NCI-H82 treated with DMSO at 0.1 percent for 48 hours (cell line): Measurements from ENCODE around the gene HK1.
A peak's percentile ranks its signal among the peaks of the same experiment; 100 is the strongest.
"Not testable (repeated sequence)": the region's sequence is repeated elsewhere in the genome, so short reads cannot be mapped to it uniquely, and the experiment has no call there.

Experiments
- DNase-seq: peaks from one replicate; lab custom pipeline; 2025; ENCODE audit not compliant: unreplicated experiment; lab: John Stamatoyannopoulos, UW

Gene HK1

DNA sequence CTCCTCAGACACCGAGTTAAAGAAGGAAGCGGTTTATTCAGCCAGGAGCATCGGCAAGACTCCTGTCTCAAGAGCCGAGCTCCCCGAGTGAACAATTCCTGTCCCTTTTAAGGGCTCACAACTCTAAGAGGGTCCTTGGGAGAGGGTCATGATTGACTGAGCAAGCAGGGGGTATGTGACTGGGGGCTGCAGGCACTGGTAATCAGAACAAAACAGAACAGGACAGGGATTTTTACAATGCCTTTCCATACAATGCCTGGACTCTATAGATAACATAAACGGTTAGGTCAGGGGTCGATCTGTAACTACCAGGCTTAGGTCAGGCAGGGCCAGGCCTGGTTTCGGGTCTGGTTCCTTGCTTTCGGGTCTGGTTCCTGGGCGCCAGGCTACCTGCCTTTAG lies 30.0 kb downstream of the HK1 start:
- DNase-seq, result not testable (repeated sequence)

DNA sequence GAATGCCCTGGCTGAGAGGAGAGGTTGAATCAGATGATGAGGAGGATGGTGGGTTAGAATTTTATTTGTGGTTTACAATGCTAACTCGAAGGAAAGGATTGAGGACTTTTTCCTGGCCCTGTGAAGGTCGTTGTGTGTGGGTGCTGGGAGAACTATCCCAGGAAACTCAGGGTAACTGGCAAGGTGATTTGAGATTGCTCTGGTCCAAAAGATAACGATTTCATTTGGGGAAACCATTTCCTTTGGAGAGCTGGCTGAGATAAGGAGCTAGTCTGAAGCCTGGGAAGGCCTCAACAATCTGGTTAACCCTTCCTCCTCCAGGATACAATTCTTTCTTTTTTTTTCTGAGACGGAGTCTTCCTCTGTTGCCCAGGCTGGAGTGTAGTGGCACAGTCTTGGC lies 33.0 kb downstream of the HK1 start:
- no peak for DNase-seq

DNA sequence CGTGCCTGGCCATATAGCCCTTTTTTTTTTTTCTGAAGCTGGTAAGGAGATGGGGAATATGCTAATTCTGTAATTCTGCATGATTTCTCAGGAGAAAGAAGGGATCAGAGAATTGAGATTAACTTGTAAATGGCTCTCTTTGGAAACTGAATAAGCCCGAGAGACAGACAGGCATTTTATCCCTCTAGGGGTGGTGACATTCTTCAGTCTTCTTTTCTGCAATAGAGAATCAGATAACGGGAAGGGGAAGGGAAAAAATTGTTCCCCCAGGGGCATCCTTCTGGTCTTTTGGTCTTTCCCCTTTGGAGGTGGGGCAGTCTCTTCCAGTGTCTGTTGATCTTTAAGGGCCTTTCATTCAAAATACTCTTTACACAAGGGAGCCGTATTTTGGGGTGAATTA lies 34.2 kb downstream of the HK1 start:
- no peak for DNase-seq

DNA sequence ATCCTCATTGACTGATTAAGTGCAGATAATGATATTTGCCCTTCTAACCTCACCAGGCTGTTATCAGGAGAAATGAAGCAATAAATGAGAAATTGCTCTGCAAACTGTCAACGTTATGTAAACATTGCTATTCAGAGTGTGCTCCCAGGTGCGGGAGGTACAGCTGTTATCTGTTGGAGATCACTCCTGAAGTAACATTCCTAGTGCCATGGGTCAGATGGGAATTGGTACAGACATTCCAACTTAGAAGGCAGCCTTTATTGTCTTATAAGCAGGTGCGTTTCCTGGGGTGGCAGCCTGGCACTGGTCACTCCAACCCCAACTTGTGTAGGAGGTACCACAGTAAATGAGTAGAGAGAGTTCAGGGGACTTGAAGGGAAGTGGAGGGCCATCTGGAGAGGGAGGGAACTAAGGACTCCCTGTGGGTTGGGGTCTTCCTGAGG lies 36.8 kb downstream of the HK1 start:
- DNase-seq, result no peak

DNA sequence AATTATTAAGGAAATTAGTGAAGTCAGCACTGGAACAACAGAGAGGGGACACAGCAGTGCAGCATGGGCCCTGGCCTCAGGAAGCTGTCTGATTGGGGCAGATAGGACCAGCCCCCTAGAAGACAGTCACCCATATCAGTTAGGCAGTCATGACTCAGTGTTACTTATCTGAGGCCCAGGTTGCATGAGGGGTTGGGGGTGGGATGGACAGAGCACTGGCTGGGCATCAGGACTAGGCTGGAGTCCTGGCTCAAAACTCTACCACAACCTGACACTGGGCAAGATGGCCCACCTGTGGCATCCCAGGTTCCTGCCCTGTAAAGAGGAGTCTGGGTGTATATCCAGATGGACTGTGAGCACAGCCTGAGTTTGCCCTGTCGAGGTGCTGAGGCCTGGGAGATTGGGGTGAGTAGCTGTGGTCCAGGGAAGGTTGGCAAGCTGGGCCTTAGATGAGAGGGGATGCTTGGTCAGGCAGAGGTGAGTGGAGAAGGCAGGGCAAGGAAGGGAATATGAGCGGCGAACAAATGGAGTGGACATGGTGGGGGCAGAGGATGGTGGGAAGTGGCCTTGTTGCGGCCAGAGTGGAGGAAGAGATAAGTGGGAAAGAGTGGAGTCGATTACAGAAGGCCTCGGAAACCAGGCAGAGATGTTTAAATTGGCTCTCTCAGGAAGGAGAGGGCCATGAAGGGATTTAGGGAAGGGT lies 37.5 kb downstream of the HK1 start:
- no peak for DNase-seq

DNA sequence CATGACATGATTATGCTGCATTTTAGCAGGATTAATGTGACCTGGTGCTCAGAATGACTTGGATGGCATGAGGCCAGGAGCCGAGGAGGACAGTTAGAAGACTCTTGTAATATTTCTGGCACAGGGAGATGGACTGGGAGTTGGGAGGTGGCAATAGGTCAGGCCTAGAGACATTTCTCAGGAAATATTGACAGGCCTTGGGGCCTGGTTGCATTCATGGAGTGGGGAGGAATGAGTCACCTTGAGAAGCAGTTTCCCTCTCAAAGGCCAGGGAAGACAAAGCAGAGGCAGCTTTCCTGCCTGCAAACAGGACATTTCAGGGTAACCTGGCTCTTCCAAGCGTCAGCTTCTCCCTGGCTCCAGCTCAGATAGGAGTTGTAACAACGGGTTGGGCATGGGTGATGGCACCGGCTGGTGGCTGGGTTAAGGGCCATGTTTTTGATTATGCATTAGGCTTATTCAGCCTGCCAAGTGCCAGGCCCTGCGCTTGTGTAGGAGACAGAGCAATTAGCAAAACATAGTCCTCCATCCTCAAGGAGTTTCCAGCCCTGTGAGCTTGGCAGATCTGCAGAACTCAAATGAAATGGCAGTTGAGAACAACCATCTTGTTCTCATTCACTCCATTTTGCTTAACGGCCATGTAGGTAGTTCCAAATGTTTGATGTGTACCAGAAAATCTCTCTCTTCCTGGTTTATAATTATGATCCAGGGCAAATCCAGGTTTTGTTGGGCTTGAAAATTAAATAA lies 38.2 kb downstream of the HK1 start:
- DNase-seq, result no peak

DNA sequence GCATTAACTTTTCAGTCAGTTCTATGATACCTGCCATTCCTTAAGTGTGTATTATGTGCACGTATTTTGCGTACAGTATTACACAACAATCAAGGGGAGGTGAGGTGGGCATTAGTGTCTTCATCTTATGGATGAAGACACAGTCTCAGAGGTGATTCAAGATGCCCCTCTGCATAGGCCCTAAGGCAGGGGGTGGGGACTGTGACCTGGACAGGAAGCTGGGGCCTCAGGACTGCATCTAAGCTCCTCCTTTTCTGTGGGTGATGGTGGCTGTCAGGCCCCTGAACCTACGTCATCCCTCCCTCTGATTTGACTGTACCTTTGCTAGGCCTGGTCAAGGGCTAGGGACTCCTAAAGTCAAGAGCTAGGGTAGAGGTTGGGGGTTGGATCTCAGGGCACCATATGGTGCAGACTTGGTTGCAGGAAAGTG lies 38.9 kb downstream of the HK1 start:
- DNase-seq, result no peak

DNA sequence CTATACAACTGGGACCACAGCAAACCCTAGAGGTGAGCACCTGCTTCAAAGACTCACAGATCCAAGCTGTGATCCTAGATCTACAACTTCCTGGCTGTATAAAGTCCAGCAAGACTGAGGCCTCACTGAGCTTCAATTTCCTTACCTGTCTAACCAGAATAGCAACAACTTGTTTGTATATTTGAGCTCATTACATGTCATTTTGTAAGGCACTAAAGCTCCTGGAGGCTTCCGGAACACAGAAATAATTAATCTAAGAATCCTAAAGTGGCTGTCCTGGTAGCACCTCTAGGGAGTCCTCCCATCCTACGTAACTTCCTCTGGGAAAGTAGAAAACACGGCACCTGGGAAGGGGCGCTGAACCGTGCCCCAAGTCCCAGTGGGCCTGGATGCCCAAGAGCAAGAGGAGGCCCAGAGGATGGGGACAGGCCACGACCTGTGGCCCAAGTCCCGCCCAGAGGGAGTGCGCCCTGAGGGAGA lies 39.4 kb downstream of the HK1 start:
- DNase-seq, result no peak

DNA sequence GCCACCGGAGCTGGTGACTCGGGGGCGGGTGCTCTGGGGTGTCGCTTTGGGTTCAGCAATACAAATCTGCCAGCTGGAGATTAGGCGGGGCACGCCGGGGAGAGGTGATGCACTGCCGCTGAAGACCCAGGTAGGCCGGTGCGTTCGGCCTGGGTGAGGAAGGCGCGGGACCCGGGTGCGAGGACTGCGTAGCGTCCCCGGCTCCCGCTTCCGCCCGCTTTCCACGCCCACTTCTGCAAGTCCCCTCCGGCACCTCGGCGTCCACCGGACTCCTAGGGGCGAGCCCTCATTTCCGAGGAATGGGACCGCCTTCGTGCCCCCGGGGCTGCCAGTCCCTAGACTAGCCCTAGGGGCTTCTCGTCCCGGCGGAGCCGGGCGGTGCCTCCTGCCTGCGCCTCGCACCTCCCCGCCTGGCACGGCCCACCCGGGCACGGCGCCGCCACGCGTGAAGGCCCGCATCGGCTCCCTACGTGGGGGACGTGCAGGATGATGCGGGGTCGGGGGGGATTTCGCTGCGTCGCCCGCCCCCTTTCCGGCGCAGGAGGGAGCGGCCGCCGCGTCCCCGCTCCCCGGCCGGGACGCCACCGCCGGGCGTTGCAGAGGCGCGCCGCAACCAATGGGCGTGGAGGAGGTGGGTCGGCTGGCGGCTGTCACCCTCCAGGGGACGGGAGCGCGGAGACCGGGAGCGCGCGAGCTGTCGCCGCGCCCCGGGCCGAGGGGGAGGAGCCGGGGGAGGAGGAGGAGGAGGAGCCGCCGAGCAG lies 40.0 kb downstream of the HK1 start:
- DNase-seq, result peak; percentile 23

DNA sequence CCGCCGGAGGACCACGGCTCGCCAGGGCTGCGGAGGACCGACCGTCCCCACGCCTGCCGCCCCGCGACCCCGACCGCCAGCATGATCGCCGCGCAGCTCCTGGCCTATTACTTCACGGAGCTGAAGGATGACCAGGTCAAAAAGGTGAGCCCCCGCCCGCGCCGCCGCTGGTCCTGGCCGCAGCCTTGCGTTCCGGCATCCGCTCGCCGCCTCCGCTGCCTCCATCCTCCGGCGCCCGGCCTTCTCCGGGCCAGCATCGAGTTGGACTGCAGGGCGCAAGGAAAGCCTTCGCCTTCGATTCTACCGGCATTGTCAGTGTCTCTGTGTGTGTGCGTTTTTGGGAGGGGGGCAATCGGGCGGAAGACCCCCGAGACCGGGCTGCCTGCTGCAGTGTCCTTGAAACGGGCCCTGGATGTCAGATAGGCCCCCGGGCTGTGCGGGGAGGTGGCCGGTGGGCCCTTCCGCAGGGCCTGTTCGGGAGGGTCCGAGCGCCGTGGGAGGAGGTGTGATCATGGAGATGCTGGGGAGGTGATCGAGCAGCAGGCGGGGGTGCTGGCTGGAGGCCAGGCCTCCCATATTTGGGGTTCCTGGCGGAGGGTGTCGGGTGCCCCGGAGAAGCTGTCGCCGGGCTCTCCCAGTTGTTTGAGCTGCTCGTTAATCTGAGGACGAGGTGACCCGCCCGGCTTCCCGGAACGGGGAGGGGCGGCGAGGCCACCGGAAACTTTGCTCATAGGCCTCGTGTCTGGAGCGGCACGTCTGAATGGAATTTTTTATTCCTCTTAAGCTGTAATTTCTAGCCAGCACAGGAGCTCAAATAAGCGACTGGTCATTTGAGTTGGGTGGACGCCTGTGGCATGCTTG lies 40.8 kb downstream of the HK1 start:
- no peak for DNase-seq

DNA sequence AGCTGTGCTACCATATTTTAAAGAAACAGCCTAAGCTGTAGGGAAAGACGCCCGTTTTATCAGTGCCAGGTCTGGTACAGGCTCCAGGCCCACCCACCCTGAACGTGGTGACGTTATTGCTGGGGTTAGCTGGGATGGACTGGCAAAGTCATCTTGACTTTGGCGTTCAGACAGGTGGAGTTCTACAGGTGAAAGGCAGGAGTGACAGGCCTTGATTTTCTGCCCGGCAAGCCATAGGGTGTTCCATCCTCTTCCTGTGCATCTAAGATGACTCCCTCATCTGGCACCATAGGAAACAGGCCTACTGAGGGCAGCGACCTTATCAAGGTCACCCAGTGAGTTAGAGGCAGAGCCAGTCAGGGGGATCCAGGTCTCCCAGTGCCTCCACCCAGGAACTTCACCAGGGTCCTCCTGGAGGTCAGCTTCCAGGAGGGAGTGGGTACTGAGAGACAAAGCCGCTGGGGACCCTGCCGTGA lies 41.6 kb downstream of the HK1 start:
- DNase-seq, result no peak

DNA sequence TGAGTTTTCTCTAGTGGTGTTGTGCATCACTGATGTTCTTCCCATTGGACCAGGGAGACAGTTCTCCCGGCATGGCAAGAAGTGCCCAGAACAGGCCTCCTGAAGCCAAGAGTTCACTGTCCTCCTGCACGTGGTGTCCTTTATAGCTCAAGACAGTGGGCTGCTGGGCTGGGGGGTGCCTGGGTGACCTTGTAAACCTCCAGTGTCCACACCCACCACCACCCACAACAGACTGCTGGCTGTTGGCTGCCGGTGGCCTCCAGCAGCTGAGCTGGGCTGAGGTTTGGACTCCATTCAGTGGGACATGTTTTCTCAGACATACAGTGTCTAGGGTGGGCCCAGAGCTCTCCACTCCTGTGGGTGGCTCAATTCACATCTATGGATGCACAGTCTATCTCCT lies 42.2 kb downstream of the HK1 start:
- DNase-seq, result no peak

DNA sequence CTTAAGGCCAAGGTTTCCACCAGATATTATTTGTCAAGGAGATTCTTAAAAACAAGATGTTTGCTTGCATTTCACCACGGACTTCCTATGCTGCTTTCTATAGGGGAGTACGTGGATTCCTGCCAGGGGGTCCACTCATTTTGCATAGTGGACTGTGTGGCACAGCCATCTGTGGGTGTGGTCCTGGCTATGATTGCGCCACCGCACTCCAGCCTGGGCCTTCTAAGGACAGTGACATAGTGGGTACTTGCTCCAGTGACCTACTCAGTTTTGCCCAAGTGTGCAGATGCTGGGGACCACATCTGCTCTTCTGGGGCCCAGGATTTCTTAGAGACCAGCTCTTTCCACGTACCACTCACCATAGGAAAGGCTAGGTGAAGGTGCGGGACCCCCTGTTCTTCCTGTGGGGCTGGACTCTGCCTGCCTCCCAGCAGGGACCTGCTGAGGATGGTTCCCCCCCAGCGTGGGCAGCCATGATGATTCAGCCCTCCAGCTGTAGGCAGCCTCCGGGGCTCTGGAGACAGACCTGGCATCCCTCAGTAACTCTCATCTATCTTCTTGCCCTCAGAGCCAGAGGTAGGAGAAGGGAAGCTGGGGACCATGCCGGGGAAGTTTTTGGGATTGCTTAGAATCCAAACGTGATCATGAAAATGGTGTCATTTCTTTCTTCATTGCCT lies 42.9 kb downstream of the HK1 start:
- DNase-seq, result no peak

DNA sequence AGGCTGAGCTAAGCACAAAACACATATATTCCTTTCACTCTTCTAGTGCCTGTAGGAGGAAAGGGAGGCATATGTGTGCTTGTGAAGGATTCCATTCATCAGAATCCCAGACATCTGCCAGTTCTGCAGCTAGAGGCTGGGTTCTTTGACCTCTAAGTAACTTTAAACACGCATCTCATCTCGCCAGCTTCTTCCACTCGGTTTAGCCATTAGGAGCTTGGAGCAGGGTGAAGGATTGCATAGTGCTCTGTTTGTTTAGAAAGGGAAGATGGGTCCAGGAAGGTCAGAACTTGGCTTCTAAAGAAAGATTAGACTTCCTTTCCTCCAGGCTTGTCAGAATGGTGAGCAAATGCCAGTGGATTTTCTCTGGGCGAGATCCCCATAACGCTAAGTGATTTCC lies 43.6 kb downstream of the HK1 start:
- no peak for DNase-seq

DNA sequence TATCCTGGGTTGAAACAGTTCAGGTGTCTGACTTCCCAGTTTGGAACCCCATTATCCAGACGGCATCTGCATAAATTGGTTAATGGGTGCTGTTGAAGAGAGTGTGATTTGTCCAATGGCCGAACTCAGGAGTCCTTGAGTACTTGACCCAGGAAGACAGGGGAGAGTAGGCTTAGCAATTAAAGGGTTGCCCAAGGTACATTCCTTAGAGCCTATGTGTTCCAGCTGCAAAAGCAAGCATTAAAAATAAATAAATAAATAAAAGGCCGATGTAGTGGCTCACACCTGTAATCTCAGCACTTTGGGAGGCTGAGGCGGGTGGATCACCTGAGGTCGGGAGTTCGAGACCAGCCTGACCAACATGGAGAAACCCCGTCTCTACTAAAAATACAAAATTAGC lies 44.0 kb downstream of the HK1 start:
- DNase-seq, result not testable (repeated sequence)

DNA sequence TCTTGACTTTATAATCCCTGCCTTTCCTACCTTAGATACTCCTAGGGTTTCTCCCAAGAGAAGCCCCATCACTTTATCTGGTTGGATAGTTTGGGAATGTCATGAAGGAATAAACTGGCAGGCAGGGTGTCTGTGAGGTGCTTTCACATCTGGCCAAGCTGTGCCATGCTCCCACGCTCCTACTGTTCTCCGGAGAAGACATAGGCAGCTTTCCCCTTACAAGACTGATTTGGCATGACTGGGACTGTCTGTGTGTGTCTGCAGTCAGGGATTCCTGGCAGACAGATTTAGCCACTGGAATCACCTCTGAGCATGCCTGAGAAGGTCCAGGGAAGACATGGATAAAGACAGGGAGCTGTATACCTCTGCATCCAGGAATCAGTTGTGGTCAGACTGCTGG lies 45.3 kb downstream of the HK1 start:
- DNase-seq, result no peak

DNA sequence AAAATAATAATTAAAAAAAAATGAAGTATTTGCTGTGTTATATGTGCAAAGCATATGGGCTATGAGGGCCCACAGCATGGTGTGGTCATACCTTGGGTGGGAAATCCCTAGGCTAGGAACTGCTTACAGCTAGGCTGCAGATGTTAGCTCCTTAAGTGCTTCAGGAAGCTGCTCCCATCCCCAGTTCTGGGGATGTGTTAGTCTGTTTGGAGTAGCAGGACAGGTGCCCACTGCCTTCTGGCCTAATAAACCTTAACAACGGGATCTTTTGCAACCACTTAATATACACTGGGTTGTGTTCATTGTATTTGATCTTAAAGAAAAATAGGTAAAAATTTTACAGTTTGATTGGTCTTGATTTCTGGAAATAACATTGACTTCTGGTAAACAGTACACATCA lies 46.3 kb downstream of the HK1 start:
- no peak for DNase-seq

DNA sequence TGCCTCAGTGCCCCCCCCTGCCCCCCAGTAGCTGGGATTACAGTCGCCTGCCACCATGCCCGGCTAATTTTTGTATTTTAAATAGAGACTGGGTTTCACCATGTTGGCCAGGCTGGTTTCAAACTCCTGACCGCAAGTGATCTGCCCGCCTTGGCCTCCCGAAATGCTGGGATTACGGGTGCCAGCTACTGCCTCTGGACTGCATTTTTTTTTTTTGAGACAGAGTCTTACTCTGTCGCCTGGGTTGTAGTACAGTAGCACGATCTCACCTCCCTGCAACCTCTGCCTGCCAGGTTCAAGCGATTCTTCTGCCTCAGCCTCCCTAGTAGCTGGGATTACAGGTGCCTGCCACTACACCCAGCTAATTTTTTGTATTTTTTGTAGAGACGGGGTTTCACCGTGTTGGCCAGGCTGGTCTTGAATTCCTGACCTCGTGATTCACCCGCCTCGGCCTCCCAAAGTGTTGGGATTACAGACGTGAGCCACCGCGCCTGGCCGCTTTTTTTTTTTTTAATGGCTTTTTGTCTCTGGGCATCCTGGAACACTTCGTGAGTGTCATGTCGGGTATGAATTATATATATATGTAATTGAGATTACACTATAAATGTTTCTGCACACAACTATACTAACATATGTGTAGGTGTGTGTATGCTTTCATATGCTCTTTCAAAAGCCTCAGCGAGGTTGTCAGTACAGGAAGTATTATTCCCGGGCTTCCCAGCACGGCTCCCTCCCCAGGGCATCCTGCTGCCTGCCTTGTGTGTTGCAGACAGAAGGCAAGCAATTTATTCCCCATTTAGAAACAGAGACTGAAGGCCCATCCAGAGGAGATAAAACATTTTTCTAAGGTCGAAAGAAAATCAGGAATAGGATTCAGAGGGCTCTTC lies 47.6 kb downstream of the HK1 start:
- DNase-seq, result not testable (repeated sequence)

DNA sequence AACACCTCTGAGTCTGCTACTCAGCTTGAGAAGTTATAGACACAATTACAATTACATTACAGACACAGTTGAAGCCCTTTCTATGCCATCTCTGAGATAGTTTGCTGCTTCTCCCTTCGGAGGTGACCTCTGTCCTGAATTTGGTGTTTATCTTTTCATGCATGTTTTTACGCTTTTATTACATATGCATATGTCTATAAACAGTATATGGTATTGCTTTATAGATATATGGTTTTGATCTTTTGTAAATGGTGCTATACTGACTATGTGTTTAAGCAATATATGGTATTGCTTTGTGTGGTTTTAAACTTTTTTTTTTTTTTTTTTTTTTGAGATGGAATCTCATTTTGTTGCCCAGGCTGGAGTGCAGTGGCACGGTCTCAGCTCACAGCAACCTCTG lies 48.4 kb downstream of the HK1 start:
- no peak for DNase-seq
